ENCODE measurements around the gene GAGE12J.

GRCh38 chrX:49310371-49310770, 11.5 kb upstream of the GAGE12J start:
- no peak for TF ChIP-seq POLR2A (IDR thresholded peaks at IDR 0.05; ENCODE audit: low read length)
- TF ChIP-seq GATA1 (IDR thresholded peaks at IDR 0.05; ENCODE audit: low read depth, low read length), result no peak

Data from erythroblast (primary cell).